ENCODE data around the gene CSNK1G3. TPM values are rescaled to one million over a fixed set of nuclear protein-coding genes. Genes with fewer than 3 reads are reported as not detected.

CSNK1G3 gene
- total RNA-seq, 1 donor from 2014 or later: 65.7 TPM

DNA sequence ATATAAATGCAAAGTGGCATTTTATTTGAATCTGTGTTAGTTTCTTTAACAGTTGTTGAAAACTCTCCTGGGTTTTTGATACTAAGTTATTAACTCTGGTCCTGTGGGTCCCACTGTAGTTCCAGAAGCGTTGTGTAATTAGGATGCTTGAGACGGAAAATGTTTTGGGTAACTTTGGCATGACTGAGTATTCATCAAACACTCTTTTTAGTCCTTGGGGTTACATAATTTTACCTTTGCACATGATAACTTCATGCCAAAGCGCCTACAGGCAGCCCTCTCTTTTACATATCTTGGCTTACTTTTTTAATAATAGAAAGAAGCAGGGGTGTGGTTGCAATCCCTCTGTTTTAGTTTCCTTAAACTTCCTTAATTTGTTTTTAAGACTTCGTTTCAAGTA, 12.2 kb downstream of the CSNK1G3 start:
- Mint-ChIP-seq H3K4me3 (ENCODE audit: low read depth) (no peak overlapping the region), H3K27me3 (no peaks in the 10 kb centered on the region), H3K4me1 (ENCODE audit: low read depth) (peaks cover 19% of the 10 kb centered on the region), H3K36me3 (ENCODE audit: insufficient read depth) (peaks cover 2% of the 10 kb centered on the region), H3K27ac (no peak overlapping the region), H3K9me3 (ENCODE audit: low read depth) (no peaks in the 10 kb centered on the region)
- DNase-seq (ENCODE audit: low spot score, unreplicated experiment): no peak
- TF ChIP-seq, protein P1, sequence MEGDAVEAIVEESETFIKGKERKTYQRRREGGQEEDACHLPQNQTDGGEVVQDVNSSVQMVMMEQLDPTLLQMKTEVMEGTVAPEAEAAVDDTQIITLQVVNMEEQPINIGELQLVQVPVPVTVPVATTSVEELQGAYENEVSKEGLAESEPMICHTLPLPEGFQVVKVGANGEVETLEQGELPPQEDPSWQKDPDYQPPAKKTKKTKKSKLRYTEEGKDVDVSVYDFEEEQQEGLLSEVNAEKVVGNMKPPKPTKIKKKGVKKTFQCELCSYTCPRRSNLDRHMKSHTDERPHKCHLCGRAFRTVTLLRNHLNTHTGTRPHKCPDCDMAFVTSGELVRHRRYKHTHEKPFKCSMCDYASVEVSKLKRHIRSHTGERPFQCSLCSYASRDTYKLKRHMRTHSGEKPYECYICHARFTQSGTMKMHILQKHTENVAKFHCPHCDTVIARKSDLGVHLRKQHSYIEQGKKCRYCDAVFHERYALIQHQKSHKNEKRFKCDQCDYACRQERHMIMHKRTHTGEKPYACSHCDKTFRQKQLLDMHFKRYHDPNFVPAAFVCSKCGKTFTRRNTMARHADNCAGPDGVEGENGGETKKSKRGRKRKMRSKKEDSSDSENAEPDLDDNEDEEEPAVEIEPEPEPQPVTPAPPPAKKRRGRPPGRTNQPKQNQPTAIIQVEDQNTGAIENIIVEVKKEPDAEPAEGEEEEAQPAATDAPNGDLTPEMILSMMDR (IDR thresholded peaks at IDR 0.05; ENCODE audit: unreplicated experiment): no peak

DNA sequence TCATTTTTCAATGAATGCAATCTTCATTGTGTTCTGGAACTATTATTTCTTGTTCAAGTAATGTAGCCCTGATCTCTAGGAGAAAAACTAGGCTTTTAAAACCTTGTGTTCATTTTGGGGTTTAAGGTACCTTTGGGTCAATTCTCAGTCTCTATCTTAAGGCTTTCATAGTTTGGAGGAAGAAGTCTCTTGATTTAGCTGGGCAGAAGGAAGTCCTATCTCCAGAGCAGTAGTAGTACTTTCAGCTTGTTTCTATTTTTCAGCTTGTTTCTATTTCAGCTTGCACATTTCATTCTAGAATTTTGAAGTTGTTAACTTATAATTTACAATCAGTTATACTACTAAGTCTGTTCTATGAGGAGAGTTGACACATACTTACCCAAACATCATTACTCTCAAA, 15.2 kb downstream of the CSNK1G3 start:
- no peaks in the 10 kb centered on the region for H3K27me3 Mint-ChIP-seq
- peaks cover 2% of the 10 kb centered on the region for H3K36me3 Mint-ChIP-seq (ENCODE audit: insufficient read depth)
- DNase-seq (ENCODE audit: low spot score, unreplicated experiment): no peak
- H3K4me1 Mint-ChIP-seq (ENCODE audit: low read depth): peaks cover 31% of the 10 kb centered on the region
- H3K4me3 Mint-ChIP-seq (ENCODE audit: low read depth): no peak overlapping the region
- TF ChIP-seq, protein P1 (IDR thresholded peaks at IDR 0.05; ENCODE audit: unreplicated experiment): no peak
- H3K27ac Mint-ChIP-seq: no peak overlapping the region
- H3K9me3 Mint-ChIP-seq (ENCODE audit: low read depth): no peaks in the 10 kb centered on the region

DNA sequence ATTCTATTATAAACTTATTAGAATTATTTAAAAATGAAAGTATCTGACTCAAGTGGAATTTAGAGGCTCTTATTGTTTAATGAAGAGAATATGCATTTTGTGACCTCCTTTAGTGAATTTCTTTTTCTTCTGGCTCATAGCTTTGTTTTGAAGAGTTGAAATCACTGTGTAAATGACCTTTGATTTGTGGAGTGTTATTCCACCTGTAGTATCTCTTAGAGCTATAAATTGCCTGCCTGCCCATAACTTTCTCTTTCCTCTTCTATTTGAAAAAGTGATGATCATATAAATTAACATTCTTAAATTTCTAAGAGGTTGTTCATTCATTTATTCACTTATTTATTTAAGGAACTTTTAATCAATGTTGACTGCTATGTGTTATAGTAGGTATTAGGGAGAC, 16.1 kb downstream of the CSNK1G3 start:
- Mint-ChIP-seq H3K36me3 (ENCODE audit: insufficient read depth) (peaks cover 2% of the 10 kb centered on the region), H3K4me1 (ENCODE audit: low read depth) (peaks cover 32% of the 10 kb centered on the region), H3K27me3 (no peaks in the 10 kb centered on the region), H3K27ac (no peak overlapping the region), H3K4me3 (ENCODE audit: low read depth) (no peak overlapping the region), H3K9me3 (ENCODE audit: low read depth) (no peaks in the 10 kb centered on the region)
- no peak for DNase-seq (ENCODE audit: low spot score, unreplicated experiment)
- TF ChIP-seq, protein P1 (IDR thresholded peaks at IDR 0.05; ENCODE audit: unreplicated experiment): no peak

DNA sequence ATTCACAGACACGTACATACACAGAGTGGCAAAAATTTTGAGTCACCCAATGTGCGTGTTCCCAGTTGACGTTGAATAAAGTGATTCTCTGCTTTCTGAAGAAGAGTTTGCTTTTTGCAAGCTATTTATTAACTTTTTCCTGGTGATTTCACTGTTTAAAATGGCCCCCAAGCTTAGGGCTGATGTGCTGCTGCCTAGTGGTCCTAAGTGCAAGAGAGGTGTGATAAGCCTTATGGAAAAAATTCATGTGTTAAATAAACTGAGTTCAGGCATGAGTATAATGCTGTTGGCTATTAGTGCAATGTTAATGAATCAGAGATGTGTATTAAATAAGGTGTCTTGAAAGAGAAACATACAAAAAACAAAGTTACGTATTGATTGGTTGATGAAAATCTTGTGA, 16.9 kb downstream of the CSNK1G3 start:
- Mint-ChIP-seq H3K27me3 (no peaks in the 10 kb centered on the region), H3K4me3 (ENCODE audit: low read depth) (no peak overlapping the region), H3K27ac (no peak overlapping the region), H3K36me3 (ENCODE audit: insufficient read depth) (peaks cover 2% of the 10 kb centered on the region), H3K4me1 (ENCODE audit: low read depth) (peaks cover 32% of the 10 kb centered on the region), H3K9me3 (ENCODE audit: low read depth) (no peaks in the 10 kb centered on the region)
- TF ChIP-seq, protein P1 (IDR thresholded peaks at IDR 0.05; ENCODE audit: unreplicated experiment): no peak
- DNase-seq (ENCODE audit: low spot score, unreplicated experiment): no peak

DNA sequence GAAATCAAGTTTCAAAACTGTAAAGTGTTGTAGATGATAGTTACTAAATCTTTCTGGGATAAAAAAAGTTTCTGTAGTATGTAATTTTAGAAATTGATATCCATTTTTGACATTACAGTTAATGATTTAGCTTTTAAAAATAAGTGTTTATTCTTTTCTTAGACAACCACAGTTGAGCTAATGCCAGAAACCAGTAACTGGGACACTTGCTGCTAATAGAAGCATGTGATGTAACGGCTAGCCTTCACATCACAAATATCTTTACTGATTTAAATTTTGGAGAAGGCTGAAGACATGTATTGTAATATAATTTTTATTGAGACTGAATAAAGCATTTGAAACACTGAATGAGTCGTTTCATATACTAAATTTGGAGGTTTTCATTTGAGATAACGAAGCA, 18.8 kb downstream of the CSNK1G3 start:
- Mint-ChIP-seq H3K9me3 (ENCODE audit: low read depth) (no peaks in the 10 kb centered on the region), H3K36me3 (ENCODE audit: insufficient read depth) (peaks cover 2% of the 10 kb centered on the region), H3K27ac (no peak overlapping the region), H3K4me3 (ENCODE audit: low read depth) (no peak overlapping the region), H3K4me1 (ENCODE audit: low read depth) (peaks cover 29% of the 10 kb centered on the region), H3K27me3 (no peaks in the 10 kb centered on the region)
- TF ChIP-seq, protein P1 (IDR thresholded peaks at IDR 0.05; ENCODE audit: unreplicated experiment): no peak
- DNase-seq (ENCODE audit: low spot score, unreplicated experiment): no peak

All from progenitor cell of endocrine pancreas (in vitro differentiated cells).